ENCODE measurements around the gene SETD2. TPM values are rescaled to one million over a fixed set of nuclear protein-coding genes. Genes with fewer than 3 reads are reported as not detected.
"Not testable (repeated sequence)": the region's sequence is repeated elsewhere in the genome, so short reads cannot be mapped to it uniquely, and the experiment has no call there.

Gene SETD2
- total RNA-seq, 4 donors from 2014 or later = 42.9 to 59.6 (median 47.7) TPM

GRCh38 chr3:47120138-47120537, 43.8 kb downstream of the SETD2 start:
- DNase-seq (ENCODE audit: low spot score in 2 of 2) = no peak
- TF ChIP-seq POLR2A (IDR thresholded peaks at IDR 0.05) = no peak
- TF ChIP-seq CTCF (IDR thresholded peaks at IDR 0.05) = no peak
- WGBS, 2 donors = 94 to 97% methylated on average over 1 of the region's 1 CpG
- H3K4me3 ChIP-seq (ENCODE audit: low read depth, poor library complexity, severe bottlenecking) = no peak overlapping the region
- intact Hi-C loops (cut with DNase I; ENCODE audit: low total_unique reads) = no loop called here

GRCh38 chr3:47119387-47119786, 44.5 kb downstream of the SETD2 start:
- intact Hi-C loops (cut with DNase I; ENCODE audit: low total_unique reads); H3K4me3 ChIP-seq (ENCODE audit: low read depth, poor library complexity, severe bottlenecking); DNase-seq (ENCODE audit: low spot score in 2 of 2): not testable (repeated sequence)
- 90% methylated on average over 5 of the region's 5 CpGs for WGBS, 2 donors

- H3K4me3 ChIP-seq (ENCODE audit: low read depth, poor library complexity, severe bottlenecking) = no peak overlapping the region
- TF ChIP-seq POLR2A (IDR thresholded peaks at IDR 0.05) (no peak), CTCF (IDR thresholded peaks at IDR 0.05) (no peak)
- 62 to 68% methylated on average over 3 of the region's 3 CpGs for WGBS, 2 donors
- no peak for DNase-seq (ENCODE audit: low spot score in 2 of 2)
- intact Hi-C loops (cut with DNase I; ENCODE audit: low total_unique reads) = no loop called here
Observed at GRCh38 chr3:47117807-47118364, 46.0 kb downstream of the SETD2 start.

GRCh38 chr3:47115524-47115923, 48.4 kb downstream of the SETD2 start:
- WGBS, 2 donors = 95 to 96% methylated on average over 2 of the region's 2 CpGs
- intact Hi-C loops (cut with DNase I; ENCODE audit: low total_unique reads); H3K4me3 ChIP-seq (ENCODE audit: low read depth, poor library complexity, severe bottlenecking); DNase-seq (ENCODE audit: low spot score in 2 of 2): not testable (repeated sequence)

- WGBS, 2 donors = 89 to 90% methylated on average over 5 of the region's 5 CpGs
- intact Hi-C loops (cut with DNase I; ENCODE audit: low total_unique reads) = no loop called here
- DNase-seq (ENCODE audit: low spot score in 2 of 2) = no peak
- no peak overlapping the region for H3K4me3 ChIP-seq (ENCODE audit: low read depth, poor library complexity, severe bottlenecking)
- TF ChIP-seq POLR2A (IDR thresholded peaks at IDR 0.05) = no peak
Observed at GRCh38 chr3:47113669-47114365, 50.1 kb downstream of the SETD2 start.

GRCh38 chr3:47112997-47113396, 50.9 kb downstream of the SETD2 start:
- no peak for DNase-seq (ENCODE audit: low spot score in 2 of 2)
- no peak overlapping the region for H3K4me3 ChIP-seq (ENCODE audit: low read depth, poor library complexity, severe bottlenecking)
- TF ChIP-seq CTCF (IDR thresholded peaks at IDR 0.05) (no peak), POLR2A (IDR thresholded peaks at IDR 0.05) (no peak)
- WGBS, 2 donors = 97% methylated on average over 2 of the region's 2 CpGs
- intact Hi-C loops (cut with DNase I; ENCODE audit: low total_unique reads) = no loop called here

- intact Hi-C loops (cut with DNase I; ENCODE audit: low total_unique reads) = no loop called here
- H3K4me3 ChIP-seq (ENCODE audit: low read depth, poor library complexity, severe bottlenecking) = no peak overlapping the region
- no peak for DNase-seq (ENCODE audit: low spot score in 2 of 2)
- TF ChIP-seq CTCF (IDR thresholded peaks at IDR 0.05) (no peak), POLR2A (IDR thresholded peaks at IDR 0.05) (no peak)
- 95 to 98% methylated on average over 9 of the region's 9 CpGs for WGBS, 2 donors
Observed at GRCh38 chr3:47109393-47109792, 54.5 kb downstream of the SETD2 start.

All from lower leg skin (tissue), 4 donors.